Neural cell (in vitro differentiated cells): ENCODE results near the gene TRIM62. TPM values are rescaled to one million over a fixed set of nuclear protein-coding genes. Genes with fewer than 3 reads are reported as not detected.

ENCODE experiments used
- H2AFZ ChIP-seq: fragments of 200-600, 300-800 bp; sonication (generic), shearing (Covaris generic); 2 replicates; pipeline ENCODE4 v1.6.0; 2014; ENCODE audit warnings: low read depth, mild to moderate bottlenecking, antibody characterized with exemption, low read length, moderate library complexity
- H3F3A ChIP-seq: fragments of 200-600 bp; shearing (Covaris generic); 2 replicates; pipeline ENCODE4 v1.6.1; 2016; ENCODE audit warnings: mild to moderate bottlenecking, moderate library complexity, mixed read lengths, antibody characterized with exemption, low read length; ENCODE audit not compliant: insufficient read depth, poor library complexity, severe bottlenecking
- H3K27ac ChIP-seq: fragments of 200-600, 300-800 bp; sonication (generic), shearing (Covaris generic); 2 replicates; pipeline ENCODE4 v1.5.1; 2014; ENCODE audit warnings: mild to moderate bottlenecking, low read length, moderate library complexity
- H3K27me3 ChIP-seq: fragments of 300-800, 200-600 bp; sonication (generic), shearing (Covaris generic); 2 replicates; pipeline ENCODE4 v1.6.0; 2014; ENCODE audit warnings: mild to moderate bottlenecking, low read depth, low read length, moderate library complexity; ENCODE audit not compliant: insufficient read depth
- H3K36me3 ChIP-seq: fragments of 300-800, 200-600 bp; sonication (generic), shearing (Covaris generic); 2 replicates; pipeline ENCODE4 v1.5.1; 2014; ENCODE audit warnings: mild to moderate bottlenecking, antibody characterized with exemption, low read length, moderate library complexity; ENCODE audit not compliant: insufficient read depth
- H3K4me2 ChIP-seq: fragments of 300-800, 200-600 bp; sonication (generic), shearing (Covaris generic); 2 replicates; pipeline ENCODE4 v1.6.0; 2014; ENCODE audit warnings: mild to moderate bottlenecking, low read length
- H3K4me3 ChIP-seq: fragments of 300-800, 200-600 bp; sonication (generic), shearing (Covaris generic); 2 replicates; pipeline ENCODE4 v1.5.1; 2014; ENCODE audit warnings: mild to moderate bottlenecking, low read length, moderate library complexity
- H3K79me2 ChIP-seq: fragments of 200-600 bp; shearing (Covaris generic); replicated peaks from 2 replicates; pipeline ENCODE4 v1.6.0; 2014; ENCODE audit warnings: mild to moderate bottlenecking, low read length, moderate library complexity; ENCODE audit not compliant: insufficient read depth
- H3K9ac ChIP-seq: fragments of 300-800, 200-600 bp; sonication (generic), shearing (Covaris generic); 2 replicates; pipeline ENCODE4 v1.6.1; 2016; ENCODE audit warnings: mild to moderate bottlenecking, low read length, mixed read lengths
- H3K9me2 ChIP-seq: fragments of 200-600 bp; shearing (Covaris generic); 2 replicates; pipeline ENCODE4 v1.6.1; 2016; ENCODE audit warnings: mild to moderate bottlenecking, low read length, mixed read lengths; ENCODE audit not compliant: insufficient read depth
- H3K9me3 ChIP-seq: fragments of 200-600, 300-800 bp; sonication (generic), shearing (Covaris generic); 2 replicates; pipeline ENCODE4 v1.6.1; 2016; ENCODE audit warnings: mild to moderate bottlenecking, mixed run types, low read length, moderate library complexity, mixed read lengths
- H4K20me1 ChIP-seq: fragments of 200-600 bp; shearing (Covaris generic); 2 replicates; pipeline ENCODE4 v1.6.1; 2016; ENCODE audit warnings: mild to moderate bottlenecking, mixed run types; ENCODE audit not compliant: insufficient read depth
- CTCF ChIP-seq: fragments of 450-650 bp; IDR thresholded peaks from 2 replicates; pipeline ENCODE4 v1.5.1; 2014; ENCODE audit warnings: antibody characterized with exemption, mild to moderate bottlenecking, moderate library complexity; ENCODE audit not compliant: poor library complexity, severe bottlenecking
- EP300 ChIP-seq: fragments of 450-650 bp; conservative IDR thresholded peaks from 2 replicates; pipeline ENCODE4 v1.6.1; 2014; ENCODE audit warnings: antibody characterized with exemption, mild to moderate bottlenecking, moderate library complexity; ENCODE audit not compliant: poor library complexity, severe bottlenecking
- EZH2 ChIP-seq: fragments of 200-600, 300-800 bp; shearing (Covaris generic), sonication (generic); IDR thresholded peaks from 2 replicates; pipeline ENCODE4 v1.6.1; 2014; ENCODE audit warnings: antibody characterized with exemption, low read length, borderline replicate concordance, mild to moderate bottlenecking; ENCODE audit not compliant: insufficient read depth, poor library complexity, severe bottlenecking
- MXI1 ChIP-seq: fragments of 450-650 bp; conservative IDR thresholded peaks from 2 replicates; pipeline ENCODE4 v1.6.1; 2014; ENCODE audit warnings: antibody characterized with exemption, mild to moderate bottlenecking; ENCODE audit not compliant: poor library complexity, severe bottlenecking
- POLR2AphosphoS5 ChIP-seq: IDR thresholded peaks from 2 replicates; pipeline ENCODE4 v1.6.1; 2012
- RAD21 ChIP-seq: fragments of 450-650 bp; conservative IDR thresholded peaks from 2 replicates; pipeline ENCODE4 v1.6.1; 2014; ENCODE audit warnings: antibody characterized with exemption, mild to moderate bottlenecking, moderate library complexity
- REST ChIP-seq: IDR thresholded peaks from 2 replicates; pipeline ENCODE4 v1.6.1; 2012; ENCODE audit warnings: borderline replicate concordance
- SMC3 ChIP-seq: fragments of 450-650 bp; conservative IDR thresholded peaks from 2 replicates; pipeline ENCODE4 v1.6.1; 2014; ENCODE audit warnings: antibody characterized with exemption, mild to moderate bottlenecking, moderate library complexity; ENCODE audit not compliant: poor library complexity
- TAF1 ChIP-seq: IDR thresholded peaks from 2 replicates; pipeline ENCODE4 v1.6.1; 2012; ENCODE audit warnings: low read depth
- polyA plus RNA-seq: library from polyadenylated mRNA; depleted of rRNA; stranded (reverse); fragments of >200 nt; gene quantifications from 2 replicates; pipeline ENCODE4 v1.2.3, GENCODE V29; 2014

Gene TRIM62
- polyA plus RNA-seq, 1 donor from 2014 or later, result 4.3 TPM

GRCh38 chr1:33119532-33120217 is 62.2 kb downstream of the TRIM62 start:
- H4K20me1 ChIP-seq, result no peaks in the 10 kb centered on the region
- H3K36me3 ChIP-seq, result no peaks in the 10 kb centered on the region
- no peak overlapping the region for H3K9ac ChIP-seq
- no peaks in the 10 kb centered on the region for H3K9me3 ChIP-seq
- H3K27ac ChIP-seq, result no peak overlapping the region
- no peaks in the 10 kb centered on the region for H3K9me2 ChIP-seq
- no peaks in the 10 kb centered on the region for H3K27me3 ChIP-seq
- no peaks in the 10 kb centered on the region for H3F3A ChIP-seq
- H2AFZ ChIP-seq, result no peak overlapping the region
- H3K79me2 ChIP-seq, result no peaks in the 10 kb centered on the region
- no peak overlapping the region for H3K4me2 ChIP-seq
- no peak for TF ChIP-seq RAD21
- no peak for TF ChIP-seq POLR2AphosphoS5
- TF ChIP-seq MXI1, result no peak
- no peak for TF ChIP-seq EZH2
- TF ChIP-seq TAF1, result no peak
- no peak for TF ChIP-seq EP300
- no peak for TF ChIP-seq REST
- TF ChIP-seq CTCF, result no peak
- TF ChIP-seq SMC3, result no peak
- no peak overlapping the region for H3K4me3 ChIP-seq

GRCh38 chr1:33119050-33119449 is 62.8 kb downstream of the TRIM62 start:
- Histone ChIP-seq H4K20me1 (no peaks in the 10 kb centered on the region), H3K27ac (no peak overlapping the region), H2AFZ (no peak overlapping the region)

More at GRCh38 chr1:33119050-33119449, 62.8 kb downstream of the TRIM62 start:
- TF ChIP-seq CTCF (no peak), POLR2AphosphoS5 (no peak), TAF1 (no peak), EZH2 (no peak), REST (no peak), EP300 (no peak), RAD21 (no peak), MXI1 (no peak), SMC3 (no peak)
- Histone ChIP-seq H3K36me3 (no peaks in the 10 kb centered on the region), H3F3A (no peaks in the 10 kb centered on the region), H3K9ac (no peak overlapping the region), H3K4me2 (no peak overlapping the region), H3K9me2 (no peaks in the 10 kb centered on the region), H3K27me3 (no peaks in the 10 kb centered on the region), H3K79me2 (no peaks in the 10 kb centered on the region), H3K4me3 (no peak overlapping the region), H3K9me3 (no peaks in the 10 kb centered on the region)
